Mesendoderm (in vitro differentiated cells): ENCODE measurements around the gene ADAMTSL2.

ENCODE experiments used
- DNase-seq: peaks from one replicate; pipeline ENCODE4 v3.0.0; 2013
- H2AK5ac ChIP-seq: 2 replicates; pipeline ENCODE4 v1.6.1; 2013; ENCODE audit warnings: low read length, inconsistent platforms
- H2BK120ac ChIP-seq: 2 replicates; pipeline ENCODE4 v1.6.1; 2013; ENCODE audit warnings: low read depth, mild to moderate bottlenecking, low read length, moderate library complexity, mixed read lengths
- H2BK15ac ChIP-seq: replicated peaks from 2 replicates; pipeline ENCODE4 v1.6.1; 2013; ENCODE audit warnings: low read depth, mild to moderate bottlenecking, moderate library complexity
- H2BK5ac ChIP-seq: 2 replicates; pipeline ENCODE4 v1.6.1; 2013; ENCODE audit warnings: low read length, inconsistent platforms
- H3K18ac ChIP-seq: 2 replicates; pipeline ENCODE4 v1.6.1; 2013; ENCODE audit warnings: mild to moderate bottlenecking, low read length, mixed read lengths
- H3K23ac ChIP-seq: one replicate; pipeline ENCODE4 v1.6.1; 2013; ENCODE audit warnings: low read length
- H3K27ac ChIP-seq: 2 replicates; pipeline ENCODE4 v1.5.1; 2013; ENCODE audit warnings: low read depth, mild to moderate bottlenecking, inconsistent platforms, low read length, moderate library complexity
- H3K27me3 ChIP-seq: 2 replicates; pipeline ENCODE4 v1.6.1; 2013; ENCODE audit warnings: low read length, control low read depth, mild to moderate bottlenecking, inconsistent platforms; ENCODE audit not compliant: insufficient read depth, poor library complexity
- H3K36me3 ChIP-seq: 2 replicates; pipeline ENCODE4 v1.6.1; 2013; ENCODE audit warnings: low read length, inconsistent platforms; ENCODE audit not compliant: control insufficient read depth, insufficient read depth
- H3K4ac ChIP-seq: one replicate; pipeline ENCODE4 v1.6.1; 2013; ENCODE audit warnings: low read depth, mild to moderate bottlenecking, low read length, moderate library complexity
- H3K4me1 ChIP-seq: 2 replicates; pipeline ENCODE4 v1.6.1; 2013; ENCODE audit warnings: low read depth, low read length, inconsistent platforms; ENCODE audit not compliant: control insufficient read depth
- H3K4me2 ChIP-seq: 2 replicates; pipeline ENCODE4 v1.6.1; 2013; ENCODE audit warnings: low read length
- H3K4me3 ChIP-seq: 2 replicates; pipeline ENCODE4 v1.5.1; 2013; ENCODE audit warnings: mild to moderate bottlenecking, low read length
- H3K56ac ChIP-seq: one replicate; pipeline ENCODE4 v1.6.1; 2013; ENCODE audit warnings: low read length
- H3K79me1 ChIP-seq: 2 replicates; pipeline ENCODE4 v1.6.1; 2013; ENCODE audit warnings: low read length, inconsistent platforms
- H3K79me2 ChIP-seq: 2 replicates; pipeline ENCODE4 v1.6.1; 2013; ENCODE audit warnings: mild to moderate bottlenecking, low read length; ENCODE audit not compliant: control insufficient read depth, insufficient read depth
- H3K9ac ChIP-seq: 2 replicates; pipeline ENCODE4 v1.6.1; 2013; ENCODE audit warnings: low read length, inconsistent platforms
- H4K5ac ChIP-seq: one replicate; pipeline ENCODE4 v1.6.1; 2013; ENCODE audit warnings: low read length
- H4K8ac ChIP-seq: one replicate; pipeline ENCODE4 v1.6.1; 2013; ENCODE audit warnings: low read depth, mild to moderate bottlenecking, control low read depth, low read length, moderate library complexity
- WGBS: extraction: QIAGEN DNeasy Blood & Tissue Kit; methylation state at CpG from one replicate; pipeline ENCODE4 v1.1.7; 2013; ENCODE audit warnings: low lambda C conversion rate, missing lambda C conversion rate; ENCODE audit not compliant: insufficient coverage; ENCODE audit errors: extremely low coverage; 5-methylcytosine and 5-hydroxymethylcytosine counted together

Gene ADAMTSL2

DNA sequence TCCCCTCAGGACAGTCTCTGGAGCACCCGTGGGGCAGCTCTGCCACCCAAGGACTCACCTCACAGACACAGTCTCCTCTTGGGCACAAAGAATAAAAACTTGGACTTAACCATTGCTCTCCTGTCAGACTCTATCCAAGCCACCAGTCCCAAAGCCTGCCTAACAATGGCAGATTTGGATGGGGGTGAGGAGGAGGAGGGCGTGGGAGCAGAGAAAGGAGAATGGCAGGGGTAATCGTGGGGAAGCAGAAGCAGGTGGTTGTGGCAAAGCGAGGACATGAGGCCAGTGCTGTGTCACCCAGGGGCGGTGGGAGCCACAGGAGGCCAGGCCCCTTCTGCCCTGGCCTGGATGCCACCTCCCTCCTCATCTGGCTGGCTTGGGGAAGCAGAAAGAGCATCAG lies 80.2 kb downstream of the ADAMTSL2 start:
- no peak overlapping the region for H3K4me3 ChIP-seq
- H3K56ac ChIP-seq = no peak overlapping the region
- H2BK120ac ChIP-seq = no peak overlapping the region
- H3K4me1 ChIP-seq = no peaks in the 10 kb centered on the region
- DNase-seq = no peak
- no peaks in the 10 kb centered on the region for H3K79me2 ChIP-seq
- H3K27ac ChIP-seq = no peak overlapping the region
- H3K27me3 ChIP-seq = no peaks in the 10 kb centered on the region
- H2AK5ac ChIP-seq = no peak overlapping the region
- H2BK15ac ChIP-seq = no peak overlapping the region
- no peak overlapping the region for H3K18ac ChIP-seq
- no peaks in the 10 kb centered on the region for H3K36me3 ChIP-seq
- H3K9ac ChIP-seq = no peak overlapping the region
- WGBS = no CpG with 5 or more reads among the region's 5 CpGs
- H4K5ac ChIP-seq = no peak overlapping the region
- H2BK5ac ChIP-seq = no peak overlapping the region
- H3K4ac ChIP-seq = no peak overlapping the region
- no peaks in the 10 kb centered on the region for H3K79me1 ChIP-seq
- no peak overlapping the region for H4K8ac ChIP-seq
- H3K4me2 ChIP-seq = no peak overlapping the region
- no peak overlapping the region for H3K23ac ChIP-seq

DNA sequence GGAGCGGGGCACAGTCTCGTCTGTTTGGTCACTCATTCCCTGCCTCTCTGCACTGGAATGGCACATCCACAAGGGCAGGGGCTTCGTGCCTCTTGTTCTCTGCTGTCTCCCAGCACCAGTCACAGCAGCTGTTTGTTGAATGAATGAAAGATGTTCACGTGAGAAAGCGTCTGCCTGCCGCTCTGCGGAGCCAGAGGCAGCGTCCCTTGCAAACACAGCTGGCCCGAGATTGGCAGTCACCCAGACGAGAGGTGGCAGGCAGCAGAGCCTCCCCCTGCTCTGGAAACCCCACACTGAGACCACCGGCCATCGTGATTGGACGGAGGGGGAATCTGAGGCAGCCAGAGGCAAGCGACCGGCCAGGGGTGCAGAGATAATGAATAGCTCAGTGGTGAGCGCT lies 80.7 kb downstream of the ADAMTSL2 start:
- no peaks in the 10 kb centered on the region for H3K27me3 ChIP-seq
- DNase-seq = no peak

DNA sequence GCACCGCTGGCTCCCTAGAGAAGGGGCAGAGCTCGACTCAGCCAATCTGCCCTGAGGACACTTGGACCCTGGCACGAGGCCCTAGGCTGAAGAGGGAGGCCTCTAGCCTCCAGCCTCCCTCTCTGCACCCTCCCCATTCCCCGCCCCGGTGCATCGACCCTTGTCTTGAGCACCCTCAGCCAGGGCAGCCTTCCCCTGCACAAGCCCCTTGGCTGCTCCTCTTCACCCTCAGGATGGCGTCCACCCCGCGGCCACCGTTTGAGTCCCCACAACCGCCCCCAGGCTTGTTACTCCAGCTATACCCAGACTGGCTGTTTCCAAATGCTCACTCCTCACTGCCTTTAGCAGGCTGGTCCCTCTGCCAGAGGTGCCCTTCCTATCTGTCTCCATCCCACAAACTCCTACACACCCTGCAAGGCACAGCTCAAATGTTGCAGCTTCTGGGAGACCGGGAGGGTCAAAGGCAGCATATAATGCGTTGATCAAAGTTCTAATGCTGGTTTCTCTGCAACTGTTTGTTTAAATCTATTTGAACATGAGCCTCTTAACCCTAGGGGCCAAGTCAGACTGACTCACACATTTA lies 81.2 kb downstream of the ADAMTSL2 start:
- no CpG with 5 or more reads among the region's 13 CpGs for WGBS

More for the DNA sequence above, 80.7 kb downstream of the ADAMTSL2 start:
- H3K56ac ChIP-seq = no peak overlapping the region
- H3K4me2 ChIP-seq = no peak overlapping the region
- H2AK5ac ChIP-seq = no peak overlapping the region
- no peak overlapping the region for H2BK120ac ChIP-seq
- H3K79me1 ChIP-seq = no peaks in the 10 kb centered on the region
- H3K9ac ChIP-seq = no peak overlapping the region
- H3K27ac ChIP-seq = no peak overlapping the region
- H2BK5ac ChIP-seq = no peak overlapping the region
- no peak overlapping the region for H2BK15ac ChIP-seq
- no peaks in the 10 kb centered on the region for H3K79me2 ChIP-seq
- no peak overlapping the region for H4K5ac ChIP-seq
- no peaks in the 10 kb centered on the region for H3K36me3 ChIP-seq
- no CpG with 5 or more reads among the region's 16 CpGs for WGBS
- H3K4me3 ChIP-seq = no peak overlapping the region
- no peak overlapping the region for H4K8ac ChIP-seq
- no peaks in the 10 kb centered on the region for H3K4me1 ChIP-seq
- H3K4ac ChIP-seq = no peak overlapping the region
- H3K23ac ChIP-seq = no peak overlapping the region
- H3K18ac ChIP-seq = no peak overlapping the region

DNA sequence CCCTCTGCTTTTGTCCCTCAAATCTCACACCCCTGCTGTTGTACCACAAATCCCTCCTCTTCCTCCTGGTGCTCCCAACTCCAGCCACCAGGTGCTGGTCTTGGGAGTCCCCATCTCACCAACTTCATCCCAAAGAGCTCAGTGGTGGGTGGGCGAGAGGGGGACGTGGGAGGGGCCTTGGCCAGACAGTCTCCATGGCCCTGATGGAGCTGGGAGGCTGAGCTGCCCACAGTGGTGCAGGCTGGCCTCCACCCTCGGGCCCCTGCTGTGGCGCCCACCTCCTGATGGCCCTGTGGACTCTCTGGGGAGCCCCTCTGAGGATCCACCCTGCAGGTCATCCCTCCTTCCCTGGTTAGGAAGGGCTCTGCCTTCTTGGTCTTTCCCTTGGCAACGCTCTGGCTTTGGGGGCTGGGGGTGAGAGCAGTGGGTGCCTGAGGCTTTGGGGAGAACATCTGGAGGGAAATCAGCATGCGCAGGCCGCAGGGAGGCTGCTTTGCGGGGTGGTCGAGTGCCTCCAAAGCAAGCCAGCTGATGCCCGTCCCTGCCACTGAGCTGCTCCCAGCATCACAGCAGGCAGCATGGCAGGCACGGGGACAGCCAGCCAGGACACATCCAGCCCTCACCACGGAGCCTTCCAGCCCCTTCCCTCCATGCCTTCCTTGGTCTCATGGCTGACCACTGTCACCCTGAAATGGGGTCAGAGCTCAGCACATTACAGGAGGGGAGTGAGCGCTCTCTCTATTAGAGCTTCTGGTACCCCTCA lies 82.3 kb downstream of the ADAMTSL2 start:
- H3K56ac ChIP-seq = no peak overlapping the region
- H4K8ac ChIP-seq = no peak overlapping the region
- no peak for DNase-seq
- H3K79me2 ChIP-seq = no peaks in the 10 kb centered on the region
- no peak overlapping the region for H2BK5ac ChIP-seq
- H2AK5ac ChIP-seq = no peak overlapping the region
- H3K9ac ChIP-seq = no peak overlapping the region
- H2BK15ac ChIP-seq = no peak overlapping the region
- H3K79me1 ChIP-seq = no peaks in the 10 kb centered on the region
- H3K36me3 ChIP-seq = no peaks in the 10 kb centered on the region
- H4K5ac ChIP-seq = no peak overlapping the region
- H3K18ac ChIP-seq = no peak overlapping the region
- no peak overlapping the region for H3K4ac ChIP-seq
- no peaks in the 10 kb centered on the region for H3K27me3 ChIP-seq
- no peaks in the 10 kb centered on the region for H3K4me1 ChIP-seq
- H3K23ac ChIP-seq = no peak overlapping the region
- no peak overlapping the region for H2BK120ac ChIP-seq
- no peak overlapping the region for H3K4me2 ChIP-seq
- H3K4me3 ChIP-seq = no peak overlapping the region
- no peak overlapping the region for H3K27ac ChIP-seq
- WGBS = no CpG with 5 or more reads among the region's 13 CpGs

More for the DNA sequence above, 81.2 kb downstream of the ADAMTSL2 start:
- no peak overlapping the region for H3K4ac ChIP-seq
- H3K18ac ChIP-seq = no peak overlapping the region
- H3K36me3 ChIP-seq = no peaks in the 10 kb centered on the region
- no peak overlapping the region for H3K27ac ChIP-seq
- H3K23ac ChIP-seq = no peak overlapping the region
- H3K79me1 ChIP-seq = no peaks in the 10 kb centered on the region
- no peak overlapping the region for H3K4me3 ChIP-seq
- H2BK5ac ChIP-seq = no peak overlapping the region
- no peak overlapping the region for H4K8ac ChIP-seq
- no peak overlapping the region for H3K4me2 ChIP-seq
- no peak overlapping the region for H2BK15ac ChIP-seq
- no peak overlapping the region for H2BK120ac ChIP-seq
- H4K5ac ChIP-seq = no peak overlapping the region
- H3K79me2 ChIP-seq = no peaks in the 10 kb centered on the region
- no peak overlapping the region for H3K9ac ChIP-seq
- no peaks in the 10 kb centered on the region for H3K4me1 ChIP-seq
- DNase-seq = no peak
- H3K56ac ChIP-seq = no peak overlapping the region
- H3K27me3 ChIP-seq = no peaks in the 10 kb centered on the region
- H2AK5ac ChIP-seq = no peak overlapping the region

DNA sequence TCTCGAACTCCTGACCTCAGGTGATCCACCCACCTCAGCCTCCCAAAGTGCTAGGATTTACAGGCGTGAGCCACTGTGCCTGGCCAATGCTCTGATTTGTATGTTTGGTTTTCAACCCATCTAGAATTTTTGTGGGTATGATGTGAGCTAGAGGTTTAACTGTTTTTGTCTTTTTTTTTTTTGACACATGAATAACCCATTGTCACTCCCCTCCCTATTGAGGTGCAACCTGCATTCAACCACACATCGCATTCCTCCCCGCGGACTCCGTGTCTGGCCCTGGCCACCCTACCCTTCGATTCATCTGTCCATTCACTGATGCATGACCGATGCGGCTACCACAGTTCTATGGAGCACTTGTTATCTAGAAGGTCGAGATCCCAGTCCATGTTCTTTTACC lies 84.2 kb downstream of the ADAMTSL2 start:
- no CpG with 5 or more reads among the region's 10 CpGs for WGBS

More for the DNA sequence above, 84.2 kb downstream of the ADAMTSL2 start:
- H2AK5ac ChIP-seq = no peak overlapping the region
- no peak overlapping the region for H3K4me3 ChIP-seq
- H3K79me2 ChIP-seq = no peaks in the 10 kb centered on the region
- no peaks in the 10 kb centered on the region for H3K27me3 ChIP-seq
- H3K9ac ChIP-seq = no peak overlapping the region
- H3K56ac ChIP-seq = no peak overlapping the region
- no peak overlapping the region for H2BK15ac ChIP-seq
- no peak overlapping the region for H2BK5ac ChIP-seq
- no peak overlapping the region for H3K4me2 ChIP-seq
- H2BK120ac ChIP-seq = no peak overlapping the region
- no peak overlapping the region for H3K18ac ChIP-seq
- H3K36me3 ChIP-seq = no peaks in the 10 kb centered on the region
- no peaks in the 10 kb centered on the region for H3K4me1 ChIP-seq
- H3K23ac ChIP-seq = no peak overlapping the region
- H4K8ac ChIP-seq = no peak overlapping the region
- no peaks in the 10 kb centered on the region for H3K79me1 ChIP-seq
- H4K5ac ChIP-seq = no peak overlapping the region
- no peak overlapping the region for H3K27ac ChIP-seq
- no peak overlapping the region for H3K4ac ChIP-seq
- no peak for DNase-seq
